Stomach smooth muscle (tissue), 2 donors: ENCODE results near the gene MUC20.
"Not testable (repeated sequence)": the region's sequence is repeated elsewhere in the genome, so short reads cannot be mapped to it uniquely, and the experiment has no call there.

Source experiments
- H3K27ac ChIP-seq: one replicate; pipeline ENCODE4 v1.7.0; 2013; ENCODE audit warnings: mild to moderate bottlenecking, low read length, inconsistent platforms
- H3K27me3 ChIP-seq, 2 donors: one replicate each; pipeline ENCODE4 v1.7.0; 2013; ENCODE audit warnings: low read length in 2 of 2; ENCODE audit not compliant: insufficient read depth in 2 of 2, control insufficient read depth in 1 of 2
- H3K36me3 ChIP-seq, 2 donors: one replicate each; pipeline ENCODE4 v1.7.0; 2013; ENCODE audit warnings: low read length in 2 of 2; ENCODE audit not compliant: control insufficient read depth in 2 of 2, insufficient read depth in 2 of 2
- H3K4me1 ChIP-seq: one replicate; pipeline ENCODE4 v1.7.0; 2013; ENCODE audit warnings: low read length; ENCODE audit not compliant: control insufficient read depth, insufficient read depth
- H3K4me3 ChIP-seq, 2 donors: one replicate each; pipeline ENCODE4 v1.7.0; 2013; ENCODE audit warnings: low read length in 2 of 2
- H3K9ac ChIP-seq, 2 donors: one replicate each; pipeline ENCODE4 v1.7.0; 2013; ENCODE audit warnings: low read length in 2 of 2, mild to moderate bottlenecking in 1 of 2
- H3K9me3 ChIP-seq, 2 donors: one replicate each; pipeline ENCODE4 v1.7.0; 2013; ENCODE audit warnings: low read length in 2 of 2; ENCODE audit not compliant: control insufficient read depth in 2 of 2
- donor health status: healthy.
- donor health status: Pancreatic carcinoma.

The MUC20 gene

DNA sequence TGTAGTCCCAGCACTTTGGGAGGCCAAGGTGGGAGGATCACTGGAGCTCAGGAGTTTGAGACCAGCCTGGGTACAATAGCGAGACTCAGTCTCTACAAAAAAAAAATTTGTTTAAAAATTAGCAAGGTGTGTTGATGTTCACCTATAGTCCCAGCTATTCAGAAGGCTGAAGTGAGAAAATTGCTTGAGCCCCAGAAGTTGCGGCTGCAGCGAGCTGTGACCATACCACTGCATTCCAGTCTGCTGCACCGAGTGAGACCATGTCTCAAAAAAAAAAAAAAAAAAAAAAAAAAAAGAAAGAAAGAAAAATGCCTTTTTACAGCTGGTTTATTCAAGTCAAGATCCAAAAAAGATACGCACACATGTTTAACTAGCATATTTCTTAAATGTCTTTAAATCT is 17.0 kb upstream of the MUC20 start:
- H3K4me1 ChIP-seq, result no peaks in the 10 kb centered on the region
- no peak overlapping the region for H3K27ac ChIP-seq
- no peak overlapping the region for H3K4me3 ChIP-seq
- peaks cover 7 to 28% of the 10 kb centered on the region in 2 donors for H3K36me3 ChIP-seq
- no peaks in the 10 kb centered on the region for H3K9me3 ChIP-seq
- H3K9ac ChIP-seq, result no peak overlapping the region
- H3K27me3 ChIP-seq, result no peaks in the 10 kb centered on the region

DNA sequence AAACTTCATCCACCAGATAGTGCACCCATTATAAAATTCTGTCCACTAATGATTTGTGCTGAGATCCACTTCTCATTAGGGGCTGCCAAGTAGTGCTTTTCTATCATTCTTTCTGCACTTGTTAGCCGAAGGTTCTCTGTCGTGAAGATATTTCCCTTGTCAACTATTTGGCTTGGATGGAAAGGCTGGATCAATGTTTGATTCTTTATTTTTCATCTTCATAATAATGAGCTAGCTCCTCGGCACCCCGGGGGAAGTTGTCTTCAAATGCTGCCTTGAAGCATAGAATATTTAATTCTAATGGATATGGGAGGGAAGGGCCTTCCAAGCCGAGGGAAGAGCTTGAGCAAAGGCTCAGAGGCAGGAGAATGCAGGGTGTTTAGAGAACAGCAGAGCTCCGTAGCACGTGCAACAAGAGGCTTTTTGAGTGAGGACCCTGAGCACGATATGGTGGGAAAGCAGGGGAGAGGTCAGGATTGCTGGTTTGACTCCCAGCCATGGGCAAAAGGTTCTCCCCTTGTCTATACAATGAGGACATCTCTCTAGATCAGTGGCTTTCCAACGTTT is 16.3 kb upstream of the MUC20 start:
- Histone ChIP-seq H3K4me3 (no peak overlapping the region), H3K9me3 (no peaks in the 10 kb centered on the region), H3K27ac (no peak overlapping the region), H3K27me3 (no peaks in the 10 kb centered on the region), H3K9ac (no peak overlapping the region), H3K4me1 (no peaks in the 10 kb centered on the region), H3K36me3 (peaks cover 14 to 29% of the 10 kb centered on the region in 2 donors)

DNA sequence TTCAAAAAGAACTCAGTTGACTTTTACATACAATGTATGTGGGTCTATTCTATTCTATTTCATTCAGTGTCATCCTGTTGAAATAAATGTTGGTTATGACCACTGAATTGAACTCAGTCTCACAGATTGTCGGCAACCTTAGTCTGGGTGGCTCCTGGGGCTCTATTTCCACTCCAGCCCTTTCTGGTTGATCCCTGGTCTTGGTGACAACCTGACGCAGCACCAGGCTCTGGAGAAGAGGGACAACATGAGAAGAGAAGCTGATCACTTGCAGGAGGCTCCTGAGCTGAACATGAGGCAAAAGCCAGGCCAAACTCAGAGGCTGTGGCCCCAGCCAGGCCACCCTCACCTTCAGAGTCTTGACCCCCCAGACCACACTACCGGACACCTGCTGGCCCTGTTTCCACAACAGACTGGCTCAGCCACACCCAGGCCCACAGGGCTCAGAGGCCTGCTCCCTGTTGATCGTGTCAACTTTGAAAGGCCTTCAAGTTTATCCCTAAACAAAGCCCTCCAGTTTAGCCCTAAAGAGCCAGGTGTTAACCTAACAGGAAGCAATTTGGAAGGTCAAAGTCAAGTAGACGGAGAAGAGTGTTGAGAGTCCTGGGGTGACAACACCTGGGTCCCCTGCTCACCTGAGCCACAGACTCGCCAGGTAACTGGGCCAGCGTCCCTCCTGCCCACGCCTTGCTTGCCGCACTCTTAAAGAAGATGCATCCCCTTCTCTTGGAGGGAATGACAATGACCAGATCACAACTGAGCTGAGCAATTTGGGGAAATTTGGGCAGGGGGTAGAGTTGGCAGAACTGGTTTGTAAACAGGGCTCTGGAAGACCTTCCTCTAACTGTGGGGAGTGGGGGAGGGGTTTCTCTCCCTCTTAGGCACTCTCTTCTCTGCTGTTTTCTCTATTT is 15.4 kb upstream of the MUC20 start:
- no peak overlapping the region for H3K27ac ChIP-seq
- no peaks in the 10 kb centered on the region for H3K4me1 ChIP-seq
- H3K9me3 ChIP-seq, result no peaks in the 10 kb centered on the region
- no peaks in the 10 kb centered on the region for H3K27me3 ChIP-seq
- H3K36me3 ChIP-seq, result peaks cover 18 to 28% of the 10 kb centered on the region in 2 donors
- no peak overlapping the region for H3K9ac ChIP-seq
- no peak overlapping the region for H3K4me3 ChIP-seq

DNA sequence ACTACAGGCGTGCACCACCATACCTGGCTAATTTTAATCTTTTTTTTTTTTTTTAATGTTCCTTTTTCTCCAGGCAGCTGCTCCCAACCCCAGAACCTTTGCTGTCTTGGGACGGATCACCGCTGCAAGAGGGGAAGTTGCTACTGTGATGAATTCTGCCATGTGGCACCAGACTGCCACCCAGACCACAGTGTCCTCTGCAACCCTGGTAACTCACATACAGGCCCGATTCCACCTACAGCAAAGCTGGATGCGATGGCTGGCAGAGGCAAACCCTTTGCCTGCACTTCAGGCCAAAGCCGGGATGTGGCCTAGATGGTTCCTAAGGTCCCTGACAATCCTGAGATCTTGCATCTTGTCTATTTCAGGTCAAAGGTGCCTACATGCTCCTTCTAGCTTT is 12.7 kb upstream of the MUC20 start:
- H3K36me3 ChIP-seq, result peaks cover 29 to 37% of the 10 kb centered on the region in 2 donors
- no peaks in the 10 kb centered on the region for H3K4me1 ChIP-seq
- no peaks in the 10 kb centered on the region for H3K27me3 ChIP-seq
- no peak overlapping the region for H3K4me3 ChIP-seq
- H3K27ac ChIP-seq, result no peak overlapping the region
- no peak overlapping the region for H3K9ac ChIP-seq
- no peaks in the 10 kb centered on the region for H3K9me3 ChIP-seq

DNA sequence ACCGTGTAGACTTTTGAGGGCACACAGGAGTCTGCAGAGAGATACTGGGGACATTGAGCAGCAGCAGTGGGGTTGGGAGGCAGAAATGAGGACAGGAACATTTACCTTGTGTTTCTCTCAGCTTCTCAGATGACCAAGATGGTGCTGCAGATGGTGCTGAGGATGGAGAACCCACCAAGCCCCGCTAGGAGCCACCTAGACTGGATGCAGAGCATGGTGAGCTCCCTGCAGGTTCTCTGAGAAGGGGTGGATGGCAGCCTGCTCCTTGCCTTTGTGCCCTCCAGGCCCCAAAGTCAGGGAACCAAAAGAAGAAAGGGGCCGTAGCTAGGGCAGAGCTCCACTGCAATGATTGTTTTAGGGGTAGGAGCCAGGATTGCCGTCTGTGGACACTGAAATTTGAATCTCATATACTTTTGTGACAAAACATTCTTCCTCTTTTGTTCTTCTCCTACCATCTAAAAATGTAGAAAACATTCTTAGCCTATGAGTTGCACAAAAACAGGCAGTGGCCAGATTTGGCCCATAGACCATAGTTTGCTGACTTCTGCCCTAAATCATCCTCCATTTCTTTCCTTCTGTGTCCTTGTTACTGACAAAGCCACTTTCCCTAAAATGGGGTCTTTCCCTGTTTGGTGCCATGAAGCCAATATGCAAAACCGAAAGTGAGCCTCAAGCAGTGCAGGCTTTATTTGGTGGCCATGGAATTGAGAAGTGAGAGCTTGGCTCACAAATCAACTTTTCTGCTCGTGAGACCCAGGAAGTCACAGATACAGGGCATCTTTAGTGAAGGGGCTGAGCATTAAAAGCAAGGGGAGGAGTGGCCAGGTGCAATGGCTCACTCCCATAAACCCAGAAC is 11.9 kb upstream of the MUC20 start:
- Histone ChIP-seq H3K36me3 (peaks cover 29 to 38% of the 10 kb centered on the region in 2 donors), H3K27ac (no peak overlapping the region), H3K9me3 (no peaks in the 10 kb centered on the region), H3K4me1 (no peaks in the 10 kb centered on the region), H3K4me3 (no peak overlapping the region), H3K27me3 (no peaks in the 10 kb centered on the region), H3K9ac (peak overlapping the region in 1 of 2 donors; percentile 51)

DNA sequence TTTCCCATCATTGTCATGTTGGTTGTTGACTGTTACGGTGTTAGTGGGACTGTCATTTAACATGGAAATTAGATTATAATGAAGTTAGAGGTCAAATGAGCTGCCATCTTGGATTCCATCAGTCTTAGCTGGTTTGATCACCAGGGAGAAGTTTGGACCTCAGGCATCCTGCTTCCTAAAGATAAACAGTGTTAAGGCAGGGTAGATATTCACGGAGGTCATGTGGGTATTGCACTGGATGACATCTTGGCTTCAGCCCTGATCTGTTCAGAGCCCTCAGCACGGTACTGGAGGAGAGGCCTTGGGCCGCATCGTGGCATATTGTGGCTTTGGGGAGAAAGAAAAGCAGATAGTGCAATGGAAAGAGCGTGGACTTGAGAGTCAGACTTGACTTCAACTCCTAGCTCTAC is 11.1 kb upstream of the MUC20 start:
- Histone ChIP-seq H3K36me3 (peaks cover 32 to 43% of the 10 kb centered on the region in 2 donors), H3K9ac (peak overlapping the region in 1 of 2 donors; percentile 13), H3K27me3 (no peaks in the 10 kb centered on the region), H3K4me3 (no peak overlapping the region), H3K27ac (no peak overlapping the region), H3K4me1 (no peaks in the 10 kb centered on the region), H3K9me3 (no peaks in the 10 kb centered on the region)

DNA sequence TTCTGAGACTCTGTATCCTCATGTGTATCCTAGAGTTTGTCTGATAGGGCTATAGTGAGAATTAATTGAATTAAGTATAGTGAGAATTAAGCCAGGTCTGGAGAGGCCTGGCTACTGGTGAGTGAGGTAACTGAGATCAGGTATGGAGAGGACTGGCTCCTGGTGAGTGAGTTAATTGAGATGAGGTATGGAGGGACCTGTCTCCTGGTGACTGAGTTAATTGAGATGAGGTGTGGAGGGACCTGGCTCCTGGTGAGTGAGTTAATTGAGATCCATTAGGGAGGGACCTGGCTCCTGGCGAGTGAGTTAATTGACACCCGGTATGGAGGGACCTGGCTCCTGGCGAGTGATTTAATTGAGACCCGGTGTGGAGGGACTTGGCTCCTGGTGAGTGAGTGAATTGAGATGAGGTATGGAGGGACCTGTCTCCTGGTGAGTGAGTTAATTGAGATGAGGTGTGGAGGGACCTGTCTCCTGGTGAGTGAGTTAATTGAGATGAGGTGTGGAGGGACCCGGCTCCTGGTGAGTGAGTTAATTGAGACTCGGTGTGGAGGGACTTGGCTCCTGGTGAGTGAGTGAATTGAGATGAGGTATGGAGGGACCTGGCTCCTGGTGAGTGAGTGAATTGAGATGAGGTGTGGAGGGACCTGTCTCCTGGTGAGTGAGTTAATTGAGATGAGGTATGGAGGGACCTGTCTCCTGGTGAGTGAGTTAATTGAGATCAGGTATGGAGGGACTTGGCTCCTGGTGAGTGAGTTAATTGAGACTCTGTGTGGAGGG is 10.5 kb upstream of the MUC20 start:
- H3K27ac ChIP-seq, H3K9me3 ChIP-seq, H3K9ac ChIP-seq, H3K4me3 ChIP-seq, H3K27me3 ChIP-seq, H3K4me1 ChIP-seq: not testable (repeated sequence)
- peaks cover 39 to 47% of the 10 kb centered on the region in 2 donors for H3K36me3 ChIP-seq

DNA sequence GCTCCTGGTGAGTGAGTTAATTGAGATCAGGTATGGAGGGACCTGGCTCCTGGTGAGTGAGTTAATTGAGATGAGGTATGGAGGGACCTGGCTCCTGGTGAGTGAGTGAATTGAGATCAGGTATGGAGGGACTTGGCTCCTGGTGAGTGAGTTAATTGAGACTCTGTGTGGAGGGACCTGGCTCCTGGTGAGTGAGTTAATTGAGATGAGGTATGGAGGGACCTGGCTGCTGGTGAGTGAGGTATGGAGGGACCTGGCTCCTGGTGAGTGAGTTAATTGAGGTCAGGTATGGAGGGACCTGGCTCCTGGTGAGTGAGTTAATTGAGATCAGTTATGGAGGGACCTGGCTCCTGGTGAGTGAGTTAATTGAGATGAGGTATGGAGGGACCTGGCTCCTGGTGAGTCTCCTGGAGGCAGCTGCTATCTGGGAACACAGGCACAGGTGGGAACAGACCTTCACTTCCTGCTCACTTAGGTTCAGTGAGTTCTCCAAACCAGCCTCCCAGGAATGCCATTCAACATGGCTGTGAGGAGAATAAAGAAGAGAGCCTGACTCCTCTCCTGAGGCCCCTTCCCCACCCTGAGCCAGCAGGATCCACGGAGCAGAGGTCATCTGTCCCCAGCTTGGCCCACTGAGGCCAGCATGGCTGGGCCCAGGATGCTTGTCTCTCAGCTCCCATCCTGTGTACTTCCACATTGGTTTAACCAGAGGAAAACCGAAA is 9.5 kb upstream of the MUC20 start:
- not testable (repeated sequence) for H3K4me1 ChIP-seq, H3K27me3 ChIP-seq, H3K9me3 ChIP-seq, H3K9ac ChIP-seq, H3K27ac ChIP-seq, H3K4me3 ChIP-seq
- peaks cover 41 to 51% of the 10 kb centered on the region in 2 donors for H3K36me3 ChIP-seq

DNA sequence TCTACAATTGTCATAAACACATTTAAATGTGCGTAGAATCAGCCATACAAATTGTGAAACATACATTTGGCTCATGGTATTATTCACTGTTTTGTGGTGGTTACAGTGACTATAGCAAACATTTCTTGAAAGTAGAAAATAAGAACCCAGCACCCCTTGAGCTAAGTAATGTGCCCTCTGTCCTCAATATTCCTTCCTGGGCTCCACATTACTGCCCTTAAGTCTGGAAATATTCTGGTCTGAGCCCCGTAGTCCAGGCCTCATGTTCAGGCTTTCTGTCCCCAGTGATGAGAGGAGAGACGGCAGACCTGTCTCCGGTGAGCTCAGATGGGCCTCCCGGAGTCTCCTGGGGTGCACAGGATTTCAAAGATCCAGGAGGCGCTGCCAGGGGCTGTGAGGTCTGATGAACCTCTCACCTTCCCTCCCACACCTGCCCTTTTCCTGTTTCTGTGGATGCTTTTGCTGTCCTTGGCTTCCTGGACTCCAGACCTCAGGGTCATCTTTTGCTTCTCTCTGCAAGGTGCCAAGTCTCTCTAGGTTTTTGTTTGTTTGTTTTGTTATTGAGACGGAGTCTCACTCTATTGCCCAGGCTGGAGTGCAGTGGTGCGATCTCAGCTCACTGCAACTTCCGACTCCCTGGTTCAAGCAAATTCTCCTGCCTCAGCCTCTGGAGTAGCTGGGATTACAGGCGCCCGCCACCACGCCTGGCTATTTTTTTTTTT is 8.8 kb upstream of the MUC20 start:
- H3K27ac ChIP-seq, result no peak overlapping the region
- H3K9me3 ChIP-seq, result no peaks in the 10 kb centered on the region
- no peaks in the 10 kb centered on the region for H3K4me1 ChIP-seq
- peaks cover 41 to 51% of the 10 kb centered on the region in 2 donors for H3K36me3 ChIP-seq
- H3K27me3 ChIP-seq, result no peaks in the 10 kb centered on the region
- H3K9ac ChIP-seq, result no peak overlapping the region
- H3K4me3 ChIP-seq, result no peak overlapping the region
